Activated B cell treated with CpG ODN at 0.5 μM for 24 hours (primary cell): Measurements from ENCODE around the gene LZTFL1. TPM values are rescaled to one million over a fixed set of nuclear protein-coding genes. Genes with fewer than 3 reads are reported as not detected.

Experiments
- ATAC-seq: fragments of 200-7000 bp; cut with Tn5 transposase; one replicate; pipeline ENCODE4 v1.10.0; 2021; ENCODE audit warnings: low read depth, mild to moderate bottlenecking, moderate library complexity
- CTCF ChIA-PET: fragments of 350-600 bp; sonication (Branson Sonifier 250); formaldehyde crosslinking; loops from one replicate; lab custom pipeline; 2021; ENCODE audit warnings: antibody characterized with exemption; lab: Charles Lee
- POLR2A ChIA-PET: fragments of 350-600 bp; sonication (Branson Sonifier 250); formaldehyde crosslinking; loops from one replicate; lab custom pipeline; 2021; ENCODE audit warnings: antibody characterized with exemption; lab: Charles Lee
- DNase-seq: peaks from one replicate; pipeline ENCODE4 v3.0.0; 2022
- H3K27ac Mint-ChIP-seq: one replicate; pipeline ENCODE4 v1.8.0; 2020; ENCODE audit warnings: mixed read lengths
- H3K27me3 Mint-ChIP-seq: one replicate; pipeline ENCODE4 v1.8.0; 2021; ENCODE audit warnings: mixed read lengths
- H3K36me3 Mint-ChIP-seq: one replicate; pipeline ENCODE4 v1.8.0; 2021; ENCODE audit warnings: low read depth, mixed read lengths
- H3K4me1 Mint-ChIP-seq: one replicate; pipeline ENCODE4 v1.8.0; 2021; ENCODE audit warnings: mixed read lengths
- H3K4me3 Mint-ChIP-seq: one replicate; pipeline ENCODE4 v1.8.0; 2020; ENCODE audit warnings: mild to moderate bottlenecking, mixed read lengths
- H3K9me3 Mint-ChIP-seq: one replicate; pipeline ENCODE4 v1.8.0; 2020; ENCODE audit warnings: mixed read lengths
- CTCF ChIP-seq: fragments of 200-600 bp; IDR thresholded peaks from one replicate; pipeline ENCODE4 v1.8.0; 2022; ENCODE audit warnings: antibody characterized with exemption, mild to moderate bottlenecking
- intact Hi-C: fragments of 100-400 bp; cut with micrococcal nuclease; formaldehyde crosslinking; loops from one replicate; pipeline ENCODE4 v1.15.1; 2024
- total RNA-seq: library from RNA; stranded (reverse); gene quantifications from 2 replicates; pipeline ENCODE4 v1.2.3, GENCODE V29; 2022

LZTFL1 gene
- total RNA-seq, 1 donor from 2014 or later, result 12.6 TPM

GRCh38 chr3:45777111-45777745 lies 64.7 kb downstream of the LZTFL1 start:
- no peak for TF ChIP-seq CTCF
- H3K36me3 Mint-ChIP-seq, result no peaks in the 10 kb centered on the region

GRCh38 chr3:45776611-45777010 lies 65.3 kb downstream of the LZTFL1 start:
- Mint-ChIP-seq H3K27ac (no peak overlapping the region), H3K36me3 (no peaks in the 10 kb centered on the region), H3K9me3 (no peaks in the 10 kb centered on the region), H3K4me3 (no peak overlapping the region), H3K27me3 (peaks cover 5% of the 10 kb centered on the region), H3K4me1 (no peaks in the 10 kb centered on the region)
- POLR2A ChIA-PET, result no interaction called here
- DNase-seq, result no peak
- no peak for ATAC-seq
- intact Hi-C loops, result no loop called here
- TF ChIP-seq CTCF, result no peak
- CTCF ChIA-PET, result interaction anchor here (1.3 kb wide), 1 partner anchor 14 kb away, joined by 5 read pairs; no protein-coding TSS in a partner anchor

More at GRCh38 chr3:45777111-45777745, 64.7 kb downstream of the LZTFL1 start:
- intact Hi-C loops, result no loop called here
- H3K27me3 Mint-ChIP-seq, result peaks cover 5% of the 10 kb centered on the region
- H3K4me1 Mint-ChIP-seq, result no peaks in the 10 kb centered on the region
- no peaks in the 10 kb centered on the region for H3K9me3 Mint-ChIP-seq
- ChIA-PET POLR2A (no interaction called here), CTCF (interaction anchor here (1.3 kb wide), 1 partner anchor 15 kb away, joined by 5 read pairs; no protein-coding TSS in a partner anchor)
- DNase-seq (no peak), ATAC-seq (no peak)
- no peak overlapping the region for H3K27ac Mint-ChIP-seq
- no peak overlapping the region for H3K4me3 Mint-ChIP-seq

GRCh38 chr3:45776301-45776595 lies 65.7 kb downstream of the LZTFL1 start:
- ChIA-PET CTCF (interaction anchor here (1.3 kb wide), 1 partner anchor 14 kb away, joined by 5 read pairs; no protein-coding TSS in a partner anchor), POLR2A (no interaction called here)
- H3K27ac Mint-ChIP-seq, result no peak overlapping the region
- H3K4me3 Mint-ChIP-seq, result no peak overlapping the region
- DNase-seq (no peak), ATAC-seq (no peak)
- intact Hi-C loops, result no loop called here
- H3K36me3 Mint-ChIP-seq, result no peaks in the 10 kb centered on the region
- H3K27me3 Mint-ChIP-seq, result peaks cover 5% of the 10 kb centered on the region
- no peaks in the 10 kb centered on the region for H3K4me1 Mint-ChIP-seq
- no peak for TF ChIP-seq CTCF
- no peaks in the 10 kb centered on the region for H3K9me3 Mint-ChIP-seq

GRCh38 chr3:45775571-45776300 lies 66.2 kb downstream of the LZTFL1 start:
- Mint-ChIP-seq H3K27ac (no peak overlapping the region), H3K4me3 (no peak overlapping the region)
- CTCF ChIA-PET, result no interaction called here

More at GRCh38 chr3:45775571-45776300, 66.2 kb downstream of the LZTFL1 start:
- peaks cover 5% of the 10 kb centered on the region for H3K27me3 Mint-ChIP-seq
- H3K4me1 Mint-ChIP-seq, result no peaks in the 10 kb centered on the region
- TF ChIP-seq CTCF, result no peak
- intact Hi-C loops, result no loop called here
- POLR2A ChIA-PET, result no interaction called here
- H3K9me3 Mint-ChIP-seq, result no peaks in the 10 kb centered on the region
- DNase-seq (no peak), ATAC-seq (no peak)
- no peaks in the 10 kb centered on the region for H3K36me3 Mint-ChIP-seq
